Activated naive CD4-positive, alpha-beta T cell (primary cell): Measurements from ENCODE around the gene DNASE1L1.

Source experiments
- DNase-seq, 4 experiments: peaks; one replicate each; lab custom pipeline; 2025; lab: John Stamatoyannopoulos, UW

The DNASE1L1 gene

GRCh38 chrX:154436374-154436982, 27.4 kb upstream of the DNASE1L1 start:
- DNase-seq, result peak in 1 of 4 experiments; percentile 49

GRCh38 chrX:154435171-154435733, 26.2 kb upstream of the DNASE1L1 start:
- no peak for DNase-seq

- no peak for DNase-seq
Observed at GRCh38 chrX:154434394-154435168, 25.5 kb upstream of the DNASE1L1 start.

GRCh38 chrX:154433605-154434004, 24.6 kb upstream of the DNASE1L1 start:
- no peak for DNase-seq

GRCh38 chrX:154432210-154432609, 23.2 kb upstream of the DNASE1L1 start:
- DNase-seq, result no peak

GRCh38 chrX:154431341-154431740, 22.3 kb upstream of the DNASE1L1 start:
- DNase-seq, result no peak

GRCh38 chrX:154430916-154431315, 21.9 kb upstream of the DNASE1L1 start:
- DNase-seq, result no peak

GRCh38 chrX:154430479-154430878, 21.4 kb upstream of the DNASE1L1 start:
- no peak for DNase-seq

GRCh38 chrX:154429711-154430110, 20.7 kb upstream of the DNASE1L1 start:
- no peak for DNase-seq

GRCh38 chrX:154428176-154429171, 19.4 kb upstream of the DNASE1L1 start, which contains the start of gene ATP6AP1:
TSS of gene ATP6AP1 (plus strand) at chrX:154428677. CDS start at chrX:154428693, 16 bp downstream.
- peak; percentile 53 to 83 (median 70) for DNase-seq

- no peak for DNase-seq
Observed at GRCh38 chrX:154426916-154427770, 18.1 kb upstream of the DNASE1L1 start.

- DNase-seq, result no peak
Observed at GRCh38 chrX:154420402-154420756, 11.3 kb upstream of the DNASE1L1 start.

GRCh38 chrX:154419688-154420401, 10.8 kb upstream of the DNASE1L1 start:
- DNase-seq, result no peak

- no peak for DNase-seq
Observed at GRCh38 chrX:154419189-154419588, 10.1 kb upstream of the DNASE1L1 start.

- DNase-seq, result no peak
Observed at GRCh38 chrX:154417157-154417556, 8.1 kb upstream of the DNASE1L1 start.

- no peak for DNase-seq
Observed at GRCh38 chrX:154413142-154413541, 4.1 kb upstream of the DNASE1L1 start.

GRCh38 chrX:154412468-154412867, 3.4 kb upstream of the DNASE1L1 start:
- DNase-seq, result no peak

- peak in 1 of 4 experiments; percentile 26 for DNase-seq
Observed at GRCh38 chrX:154411981-154412340, 2.9 kb upstream of the DNASE1L1 start.

GRCh38 chrX:154408659-154409221, 314 bp downstream of the DNASE1L1 start:
- DNase-seq, result no peak

- DNase-seq, result no peak
Observed at GRCh38 chrX:154404625-154405192, 4.3 kb downstream of the DNASE1L1 start.
